Right ventricle myocardium inferior (tissue), 1 donor: ENCODE measurements around the gene CYB5R3. TPM values are rescaled to one million over a fixed set of nuclear protein-coding genes. Genes with fewer than 3 reads are reported as not detected.

Source experiments
- ATAC-seq: fragments of 200-7000 bp; cut with Tn5 transposase; one replicate; pipeline ENCODE4 v1.9.1; 2020; ENCODE audit warnings: mild to moderate bottlenecking, moderate library complexity
- DNase-seq: peaks from one replicate; pipeline ENCODE4 v3.0.0; 2021; ENCODE audit errors: missing footprints
- intact Hi-C: fragments of 100-400 bp; cut with DNase I; formaldehyde crosslinking; loops from one replicate; pipeline ENCODE4 v1.11.0; 2022
- total RNA-seq: library from RNA; stranded (reverse); fragmentation: NEBNext Ultra II Directional; extraction: Animal tissue kit (Norgen Biotek cat#: 25700); gene quantifications from one replicate; pipeline ENCODE4 v1.2.1, GENCODE V29; 2021
- donor health status: DM: no; HTN: yes; CAD: no; lungs with severe emphysema.

Gene CYB5R3
- total RNA-seq, 1 donor from 2014 or later: 268 TPM

DNA sequence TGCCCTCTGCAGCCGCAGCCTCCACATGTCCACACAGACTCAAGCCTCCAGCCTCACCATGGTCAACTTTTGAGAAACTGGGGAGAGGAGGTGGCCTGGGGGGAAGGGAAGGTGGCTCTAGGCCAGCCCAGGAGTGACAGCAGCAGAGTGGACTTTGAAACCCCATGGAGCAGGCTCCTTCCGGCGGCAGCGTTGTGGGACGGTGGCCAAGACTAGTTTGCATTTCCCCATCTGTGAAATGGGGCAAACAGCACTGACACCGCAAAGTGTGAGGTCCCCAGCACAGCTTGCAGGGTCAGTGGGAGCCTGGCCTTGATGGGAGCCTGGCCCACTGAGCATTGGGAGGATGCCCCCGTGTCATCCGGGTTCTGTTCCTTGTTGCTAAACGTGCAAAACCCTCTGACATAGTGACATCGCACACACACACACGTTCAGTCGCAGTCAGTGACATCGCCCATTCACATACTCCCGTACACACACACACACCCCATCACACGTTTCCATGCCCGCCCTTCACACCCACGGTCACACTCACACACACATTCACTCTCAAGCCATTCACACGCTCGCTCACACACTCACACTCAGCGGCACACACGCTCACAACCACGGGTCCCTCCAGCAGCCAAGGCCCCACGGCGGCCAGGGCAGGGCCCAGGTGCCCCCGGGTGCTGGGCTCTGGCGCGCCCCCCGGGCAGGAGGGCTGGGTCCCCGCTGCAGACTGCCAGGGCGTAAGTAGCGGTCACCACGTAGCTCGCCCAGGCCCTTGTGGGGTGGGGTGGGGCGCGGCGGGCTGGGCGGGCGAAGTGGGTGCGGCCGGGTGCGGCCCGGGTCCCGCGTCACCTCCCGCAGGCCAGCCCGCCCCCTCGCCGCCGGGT, 585 bp downstream of the CYB5R3 start:
- intact Hi-C loops: loop anchor here (5.0 kb wide), 1 partner anchor 39 kb away; no protein-coding TSS in a partner anchor
- DNase-seq (peak; percentile 86), ATAC-seq (peak; percentile 42)

GRCh38 chr22:42648017-42648367, 1.2 kb downstream of the CYB5R3 start:
- no peak for ATAC-seq
- intact Hi-C loops: loop anchor here (5.0 kb wide), 1 partner anchor 39 kb away; no protein-coding TSS in a partner anchor
- no peak for DNase-seq

- intact Hi-C loops: loop anchor here (5.0 kb wide), 1 partner anchor 40 kb away; no protein-coding TSS in a partner anchor
- peak; percentile 83 for DNase-seq
- peak; percentile 51 for ATAC-seq
Observed at GRCh38 chr22:42646569-42647525, 2.3 kb downstream of the CYB5R3 start.

- intact Hi-C loops: loop anchor here (2.0 to 5.0 kb wide), 2 partner anchors 31 to 41 kb away; partner anchors contain the start of gene POLDIP3
- ATAC-seq: no peak
- DNase-seq: peak; percentile 68
Observed at GRCh38 chr22:42645938-42646568, 3.1 kb downstream of the CYB5R3 start.

DNA sequence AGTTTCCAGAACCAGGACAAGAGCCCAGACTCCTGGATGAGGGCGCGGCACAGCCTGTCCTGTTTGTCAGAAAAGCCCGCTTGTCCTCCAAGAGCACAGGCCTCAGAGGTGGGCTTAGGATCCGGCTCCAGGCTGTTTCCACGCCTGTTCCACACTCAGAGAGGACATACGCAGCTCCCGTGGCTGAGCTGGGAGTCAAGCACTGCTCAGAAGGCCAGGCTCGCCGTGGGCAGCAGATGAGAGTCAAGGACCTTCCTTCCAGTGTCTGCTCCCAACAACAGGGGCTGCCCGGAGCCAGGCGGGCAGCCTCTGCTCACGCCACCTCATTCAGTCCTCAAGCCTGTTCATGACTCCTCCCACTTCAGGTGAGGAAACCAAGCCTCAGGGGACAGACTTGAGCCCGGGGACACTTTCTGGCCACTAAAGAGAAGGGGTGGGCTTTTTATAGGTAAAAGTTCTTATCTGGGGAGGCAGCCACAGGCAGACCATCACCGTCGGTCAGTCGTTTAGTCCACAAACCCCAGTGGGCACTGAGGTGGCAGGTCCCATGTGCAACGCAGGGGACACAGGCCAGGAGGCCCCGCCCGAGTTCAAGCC, 3.8 kb downstream of the CYB5R3 start:
- intact Hi-C loops: loop anchor here (2.0 to 5.0 kb wide), 2 partner anchors 31 to 42 kb away; partner anchors contain the start of gene POLDIP3
- ATAC-seq (peak; percentile 9), DNase-seq (no peak)

DNA sequence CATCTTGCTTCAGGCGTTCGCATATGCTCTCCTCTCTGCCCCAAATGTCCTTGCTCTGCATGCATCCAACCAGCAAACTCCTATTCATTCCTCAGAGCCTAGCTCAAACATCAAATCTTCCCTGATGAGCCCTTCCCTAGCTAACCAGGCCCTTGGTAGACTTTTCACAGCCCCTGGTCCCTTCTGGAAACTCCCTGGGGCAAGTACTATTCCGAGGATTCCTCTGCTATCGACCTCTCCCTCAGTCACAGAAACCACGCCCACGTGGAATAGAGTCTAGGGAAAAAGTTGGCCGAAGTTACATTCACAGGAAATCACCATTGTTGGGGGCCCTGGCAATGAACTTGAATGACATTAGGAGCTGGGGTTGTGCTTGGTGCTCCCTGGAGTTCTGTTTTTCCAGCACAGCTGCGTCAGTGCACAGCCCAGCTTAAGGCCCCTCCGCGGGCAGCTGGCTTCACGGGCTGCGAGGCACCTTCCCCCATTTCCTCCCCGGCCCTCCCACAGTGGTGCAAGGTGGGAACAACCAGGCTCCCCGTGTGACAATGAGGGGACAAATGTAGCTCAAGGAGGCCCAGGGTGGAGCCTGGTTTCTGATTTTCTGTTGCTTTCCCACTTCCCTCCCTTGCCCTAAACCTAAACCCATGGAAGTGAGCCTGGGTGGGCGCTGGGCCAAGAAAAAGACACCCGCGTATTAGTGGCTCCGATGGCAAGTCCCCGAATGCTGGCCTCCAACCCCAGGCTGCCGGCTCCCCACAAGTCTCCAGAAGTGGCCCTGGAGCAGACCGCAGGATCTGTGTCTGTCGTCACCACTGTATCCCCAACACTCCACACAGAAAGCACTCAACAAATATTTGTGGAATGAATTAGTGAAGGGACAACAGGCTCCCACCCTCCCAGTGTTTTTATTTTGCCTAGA, 4.5 kb downstream of the CYB5R3 start:
- DNase-seq (no peak), ATAC-seq (peak; percentile 7)
- intact Hi-C loops: loop anchor here (2.0 to 5.0 kb wide), 2 partner anchors 30 to 43 kb away; partner anchors contain the start of gene POLDIP3

GRCh38 chr22:42643634-42644421, 5.4 kb downstream of the CYB5R3 start:
- DNase-seq: no peak

GRCh38 chr22:42642806-42643633, 6.2 kb downstream of the CYB5R3 start:
- ATAC-seq (no peak), DNase-seq (peak; percentile 61)
- intact Hi-C loops: no loop called here

More at GRCh38 chr22:42643634-42644421, 5.4 kb downstream of the CYB5R3 start:
- intact Hi-C loops: loop anchor here (2.0 kb wide), 1 partner anchor 29 kb away; the partner anchor contains the start of gene POLDIP3
- no peak for ATAC-seq

DNA sequence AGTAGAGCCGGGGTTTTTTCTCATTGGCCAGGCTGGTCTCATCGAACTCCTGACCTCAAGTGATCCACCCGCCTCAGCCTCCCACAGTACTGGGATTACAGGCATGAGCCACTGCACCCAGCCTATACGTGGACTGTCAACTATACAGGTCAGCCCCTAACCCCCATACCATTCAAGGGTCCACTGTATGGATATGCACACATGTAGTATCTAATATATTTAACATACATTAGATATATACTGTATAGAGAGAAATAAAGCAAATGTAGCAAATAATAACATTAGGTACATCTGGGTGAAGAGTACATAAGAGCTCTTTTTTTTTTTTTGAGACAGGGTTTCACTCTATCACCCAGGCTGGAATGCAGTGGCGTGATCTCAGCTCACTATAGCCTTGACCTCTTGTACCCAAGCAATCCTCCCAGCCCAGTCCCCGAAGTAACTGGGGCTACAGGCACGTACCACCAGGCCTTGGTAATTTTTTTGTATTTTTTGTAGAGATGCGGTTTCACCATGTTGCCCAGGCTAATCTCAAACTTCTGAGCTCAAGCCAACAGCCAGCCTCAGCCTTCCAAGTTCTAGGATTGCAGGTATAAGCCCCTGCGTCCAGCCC, 7.3 kb downstream of the CYB5R3 start:
- no peak for DNase-seq
- ATAC-seq: no peak
- intact Hi-C loops: no loop called here

GRCh38 chr22:42639541-42640241, 9.5 kb downstream of the CYB5R3 start:
- no peak for DNase-seq
- intact Hi-C loops: no loop called here
- ATAC-seq: no peak

GRCh38 chr22:42637555-42637954, 11.6 kb downstream of the CYB5R3 start:
- DNase-seq: no peak
- no peak for ATAC-seq
- intact Hi-C loops: no loop called here

DNA sequence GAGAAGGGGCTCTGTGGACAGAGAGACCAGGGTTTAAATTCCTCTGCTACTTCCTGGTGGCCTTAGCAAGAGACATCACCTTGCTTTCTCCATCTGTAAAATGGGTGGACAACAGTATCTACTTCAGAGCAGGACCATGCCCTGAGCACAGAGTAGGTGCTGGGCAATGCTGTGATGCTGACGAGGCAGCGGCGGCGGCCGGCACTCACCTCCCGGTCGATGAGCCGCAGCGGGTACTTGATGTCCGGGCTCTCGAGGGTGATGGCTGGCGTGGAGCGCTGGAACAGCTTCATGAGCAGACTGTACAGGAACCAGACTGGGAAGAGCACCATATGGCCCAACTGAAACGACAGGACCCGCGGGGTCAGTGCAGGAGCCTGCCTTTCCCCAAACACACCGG, 12.7 kb downstream of the CYB5R3 start:
- intact Hi-C loops: no loop called here
- ATAC-seq: no peak
- DNase-seq: no peak

GRCh38 chr22:42635531-42635930, 13.7 kb downstream of the CYB5R3 start:
- ATAC-seq (peak; percentile 83), DNase-seq (no peak)
- intact Hi-C loops: no loop called here

DNA sequence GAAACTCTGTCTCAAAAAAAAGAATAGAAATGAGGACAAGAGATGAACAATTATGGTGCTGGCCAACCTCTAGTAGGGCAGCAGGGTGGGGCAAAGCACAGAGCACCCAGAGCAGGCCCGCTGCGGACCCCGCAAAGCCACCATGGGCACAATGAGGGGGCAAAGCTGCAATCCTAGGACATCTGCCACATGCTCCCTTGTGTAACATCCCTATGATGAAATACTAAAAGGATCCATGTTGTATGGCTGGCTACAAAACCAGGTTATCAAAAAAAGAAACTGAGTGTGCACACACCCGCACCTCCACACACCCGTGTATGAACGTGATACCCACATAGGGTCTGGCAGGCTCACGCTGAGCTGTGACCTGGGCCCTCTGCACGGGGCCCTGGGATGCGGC, 16.2 kb downstream of the CYB5R3 start:
- no peak for ATAC-seq
- DNase-seq: no peak
- intact Hi-C loops: no loop called here

DNA sequence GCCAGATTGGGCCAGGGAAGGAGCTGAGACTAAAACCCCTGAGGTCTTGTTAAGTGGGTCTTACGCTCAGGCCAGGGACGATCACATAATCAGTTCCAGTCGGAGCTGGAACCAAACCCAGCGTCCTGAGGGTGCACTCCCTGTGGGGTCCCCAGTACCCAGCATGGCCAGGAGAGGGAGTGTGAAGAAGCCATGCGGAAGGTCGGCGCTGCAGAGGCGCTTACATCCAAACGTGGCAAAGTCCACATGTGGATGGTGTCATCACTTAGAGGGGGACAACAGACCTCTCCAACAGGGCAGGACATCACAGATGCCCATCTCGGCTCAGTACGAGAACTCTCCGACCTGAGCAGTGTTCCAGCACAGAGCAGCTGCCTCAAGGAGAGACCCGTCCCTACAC, 17.1 kb downstream of the CYB5R3 start:
- DNase-seq: no peak
- ATAC-seq: no peak
- intact Hi-C loops: no loop called here
